ENCODE results near the gene IDE. TPM values are rescaled to one million over a fixed set of nuclear protein-coding genes. Genes with fewer than 3 reads are reported as not detected.

Gene IDE
- total and polyA plus RNA-seq, 9 of the 15 experiments (the other 6 are each of a cell fraction or from before 2014, with no cell fraction given) = 10.2 to 50.6 (median 33.2) TPM

DNA sequence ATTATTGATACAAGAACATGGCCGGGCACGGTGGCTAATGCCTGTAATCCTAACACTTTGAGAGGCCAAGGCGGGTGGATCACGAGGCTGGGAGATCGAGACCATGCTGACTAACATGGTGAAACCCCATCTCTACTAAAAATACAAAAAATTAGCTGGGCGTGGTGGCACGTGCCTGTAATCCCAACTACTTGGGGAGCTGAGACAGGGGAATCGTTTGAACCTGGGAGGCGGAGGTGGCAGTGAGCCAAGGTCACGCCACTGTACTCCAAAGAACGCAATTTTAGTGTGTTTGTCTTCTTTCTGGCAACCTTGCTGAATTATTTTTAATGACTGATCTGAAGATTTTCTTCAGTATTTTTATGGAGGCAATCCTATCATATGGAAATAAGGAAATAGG, 46.2 kb downstream of the IDE start:
- no peaks in the 10 kb centered on the region for H4K20me1 ChIP-seq (replicated peaks; ENCODE audit: control insufficient read depth, insufficient read depth, low read length)
- H3K9me1 ChIP-seq (ENCODE audit: control insufficient read depth, insufficient read depth, low read length) = no peaks in the 10 kb centered on the region
- no peaks in the 10 kb centered on the region for H3K27me3 ChIP-seq (ENCODE audit: control insufficient read depth in 2 of 2, insufficient read depth in 2 of 2, low read length in 2 of 2)
- DNase-seq (ENCODE audit: extremely low read depth in 1 of 4, low spot score in 3 of 4) = no peak
- BruUV-seq (replicated peaks) = no TSS peak
- no peak overlapping the region for H3K4me3 ChIP-seq
- FAIRE-seq = no peak
- in situ Hi-C loops (cut with MboI) (no loop called here), intact Hi-C loops (cut with micrococcal nuclease) (no loop called here)
- ATAC-seq = no peak
- ChIA-PET CTCF (ENCODE audit: low intra/inter-chr PET ratio) (no interaction called here), POLR2A (interaction anchor here (0.7 to 0.9 kb wide), 3 partner anchors 11 to 147 kb away, joined by 3 read pairs; no protein-coding TSS in a partner anchor)
- no peak overlapping the region for H3K9ac ChIP-seq (ENCODE audit: insufficient read depth in 1 of 2, low read depth in 2 of 2, low read length in 2 of 2)
- no peaks in the 10 kb centered on the region for H3K79me2 ChIP-seq (ENCODE audit: control insufficient read depth, insufficient read depth, low read length)
- H2AFZ ChIP-seq (ENCODE audit: low read depth, low read length) = no peak overlapping the region
- H3K27ac ChIP-seq (ENCODE audit: extremely low read depth, low read depth, low read length) = no peak overlapping the region
- 97% methylated on average over 8 of the region's 11 CpGs for WGBS (ENCODE audit: insufficient coverage, low coverage, missing lambda C conversion rate)
- peaks cover 56% of the 10 kb centered on the region for H3K36me3 ChIP-seq (ENCODE audit: control insufficient read depth, insufficient read depth, low read length)
- no peaks in the 10 kb centered on the region for H3K9me3 ChIP-seq (replicated peaks; ENCODE audit: control insufficient read depth, insufficient read depth, low read depth, low read length)
- peaks cover 0 to 4% of the 10 kb centered on the region in 2 experiments; a peak in 2 of 5 replicates for H3K4me1 ChIP-seq (replicated peaks in 1 of 2; ENCODE audit: control insufficient read depth in 2 of 2, insufficient read depth in 2 of 2, low read length in 2 of 2)
- no peak overlapping the region for H3K4me2 ChIP-seq (ENCODE audit: insufficient read depth, low read length)
- TF ChIP-seq PCBP1 (IDR thresholded peaks at IDR 0.05; ENCODE audit: low read depth, low read length, poor library complexity, severe bottlenecking) (no peak), KLF6 (CRISPR knock-in tag; IDR thresholded peaks at IDR 0.05; ENCODE audit: borderline replicate concordance) (no peak), HDGF (IDR thresholded peaks at IDR 0.05) (no peak), ETS2 (tag; IDR thresholded peaks at IDR 0.05; ENCODE audit: borderline replicate concordance, poor library complexity, severe bottlenecking) (no peak), SMC3 (conservative IDR thresholded peaks at IDR 0.05; ENCODE audit: insufficient read depth, low read depth, low read length) (no peak), TCF3 (CRISPR knock-in tag; IDR thresholded peaks at IDR 0.05) (no peak), KLF1 (tag; IDR thresholded peaks at IDR 0.05) (no peak), PCBP2 (IDR thresholded peaks at IDR 0.05; ENCODE audit: low read depth, low read length, poor library complexity, severe bottlenecking) (no peak), ZNF274 (IDR thresholded peaks at IDR 0.05; ENCODE audit: borderline replicate concordance, low read depth, low read length) (no peak), ZNF589 (CRISPR knock-in tag; IDR thresholded peaks at IDR 0.05; ENCODE audit: low read depth) (no peak), FOXK1 (CRISPR knock-in tag; IDR thresholded peaks at IDR 0.05; ENCODE audit: borderline replicate concordance) (no peak)
- TF ChIP-seq, protein P1, sequence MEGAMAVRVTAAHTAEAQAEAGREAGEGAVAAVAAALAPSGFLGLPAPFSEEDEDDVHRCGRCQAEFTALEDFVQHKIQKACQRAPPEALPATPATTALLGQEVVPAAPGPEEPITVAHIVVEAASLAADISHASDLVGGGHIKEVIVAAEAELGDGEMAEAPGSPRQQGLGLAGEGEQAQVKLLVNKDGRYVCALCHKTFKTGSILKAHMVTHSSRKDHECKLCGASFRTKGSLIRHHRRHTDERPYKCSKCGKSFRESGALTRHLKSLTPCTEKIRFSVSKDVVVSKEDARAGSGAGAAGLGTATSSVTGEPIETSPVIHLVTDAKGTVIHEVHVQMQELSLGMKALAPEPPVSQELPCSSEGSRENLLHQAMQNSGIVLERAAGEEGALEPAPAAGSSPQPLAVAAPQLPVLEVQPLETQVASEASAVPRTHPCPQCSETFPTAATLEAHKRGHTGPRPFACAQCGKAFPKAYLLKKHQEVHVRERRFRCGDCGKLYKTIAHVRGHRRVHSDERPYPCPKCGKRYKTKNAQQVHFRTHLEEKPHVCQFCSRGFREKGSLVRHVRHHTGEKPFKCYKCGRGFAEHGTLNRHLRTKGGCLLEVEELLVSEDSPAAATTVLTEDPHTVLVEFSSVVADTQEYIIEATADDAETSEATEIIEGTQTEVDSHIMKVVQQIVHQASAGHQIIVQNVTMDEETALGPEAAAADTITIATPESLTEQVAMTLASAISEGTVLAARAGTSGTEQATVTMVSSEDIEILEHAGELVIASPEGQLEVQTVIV (CRISPR knock-in tag; IDR thresholded peaks at IDR 0.05; ENCODE audit: borderline replicate concordance) = no peak
- TF ChIP-seq, protein P2, sequence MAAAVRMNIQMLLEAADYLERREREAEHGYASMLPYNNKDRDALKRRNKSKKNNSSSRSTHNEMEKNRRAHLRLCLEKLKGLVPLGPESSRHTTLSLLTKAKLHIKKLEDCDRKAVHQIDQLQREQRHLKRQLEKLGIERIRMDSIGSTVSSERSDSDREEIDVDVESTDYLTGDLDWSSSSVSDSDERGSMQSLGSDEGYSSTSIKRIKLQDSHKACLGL (CRISPR knock-in tag; IDR thresholded peaks at IDR 0.05; ENCODE audit: borderline replicate concordance, poor library complexity, severe bottlenecking) = no peak
- TF ChIP-seq, protein P3, sequence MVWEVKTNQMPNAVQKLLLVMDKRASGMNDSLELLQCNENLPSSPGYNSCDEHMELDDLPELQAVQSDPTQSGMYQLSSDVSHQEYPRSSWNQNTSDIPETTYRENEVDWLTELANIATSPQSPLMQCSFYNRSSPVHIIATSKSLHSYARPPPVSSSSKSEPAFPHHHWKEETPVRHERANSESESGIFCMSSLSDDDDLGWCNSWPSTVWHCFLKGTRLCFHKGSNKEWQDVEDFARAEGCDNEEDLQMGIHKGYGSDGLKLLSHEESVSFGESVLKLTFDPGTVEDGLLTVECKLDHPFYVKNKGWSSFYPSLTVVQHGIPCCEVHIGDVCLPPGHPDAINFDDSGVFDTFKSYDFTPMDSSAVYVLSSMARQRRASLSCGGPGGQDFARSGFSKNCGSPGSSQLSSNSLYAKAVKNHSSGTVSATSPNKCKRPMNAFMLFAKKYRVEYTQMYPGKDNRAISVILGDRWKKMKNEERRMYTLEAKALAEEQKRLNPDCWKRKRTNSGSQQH (CRISPR knock-in tag; IDR thresholded peaks at IDR 0.05) = no peak
- TF ChIP-seq, protein P4, sequence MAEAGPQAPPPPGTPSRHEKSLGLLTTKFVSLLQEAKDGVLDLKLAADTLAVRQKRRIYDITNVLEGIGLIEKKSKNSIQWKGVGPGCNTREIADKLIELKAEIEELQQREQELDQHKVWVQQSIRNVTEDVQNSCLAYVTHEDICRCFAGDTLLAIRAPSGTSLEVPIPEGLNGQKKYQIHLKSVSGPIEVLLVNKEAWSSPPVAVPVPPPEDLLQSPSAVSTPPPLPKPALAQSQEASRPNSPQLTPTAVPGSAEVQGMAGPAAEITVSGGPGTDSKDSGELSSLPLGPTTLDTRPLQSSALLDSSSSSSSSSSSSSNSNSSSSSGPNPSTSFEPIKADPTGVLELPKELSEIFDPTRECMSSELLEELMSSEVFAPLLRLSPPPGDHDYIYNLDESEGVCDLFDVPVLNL (CRISPR knock-in tag; IDR thresholded peaks at IDR 0.05; ENCODE audit: low read depth) = no peak

Data from K562 (cell line).